H1 (cell line): ENCODE measurements around the gene RHBDF2. TPM values are rescaled to one million over a fixed set of nuclear protein-coding genes. Genes with fewer than 3 reads are reported as not detected.

ENCODE experiments used
- ATF2 ChIP-seq: IDR thresholded peaks from 2 replicates; pipeline ENCODE4 v1.6.1; 2012; ENCODE audit warnings: low read length, inconsistent platforms
- GTF2F1 ChIP-seq: IDR thresholded peaks from 2 replicates; pipeline ENCODE4 v1.6.1; 2012; ENCODE audit warnings: low read depth, low read length, improper control_type of control experiment, borderline replicate concordance
- SRF ChIP-seq: IDR thresholded peaks from 2 replicates; pipeline ENCODE4 v1.6.1; 2011; ENCODE audit warnings: mild to moderate bottlenecking, low read depth, low read length, moderate library complexity
- SUZ12 ChIP-seq: fragments of 200-600 bp; sonication (generic); IDR thresholded peaks from 2 replicates; pipeline ENCODE4 v1.6.1; 2012; ENCODE audit warnings: mild to moderate bottlenecking, inconsistent platforms, low read length, moderate library complexity, mixed read lengths
- polyA plus RNA-seq, 7 experiments: library from polyadenylated mRNA; depleted of rRNA in 3 of 7; stranded (reverse) in 5 of 7; unstranded in 2 of 7; fragments of >200 nt in 5 of 7; fragments of 200-250 nt in 2 of 7; gene quantifications; 1 replicate in 5 of 7; 2 replicates in 1 of 7; 4 replicates in 1 of 7; pipeline versions ENCODE4 v1.2.1 to v1.2.3, GENCODE V29; 2011 to 2013; ENCODE audit warnings: missing spikeins in 2 of 7, mixed read lengths in 2 of 7
- total RNA-seq: library from RNA; stranded (reverse); fragmentation: NEBNext Ultra II Directional; extraction: Animal tissue kit (Norgen Biotek cat#: 25700); gene quantifications from 2 replicates; pipeline ENCODE4 v1.2.1, GENCODE V29; 2021

Gene RHBDF2
- total and polyA plus RNA-seq, 2 of the 8 experiments (the other 6 are each of a cell fraction or from before 2014, with no cell fraction given), result 21.2 to 25.9 TPM

- no peak for TF ChIP-seq GTF2F1
- TF ChIP-seq SUZ12, result no peak
- no peak for TF ChIP-seq ATF2
- TF ChIP-seq SRF, result no peak
Observed at GRCh38 chr17:76438906-76439305, 62.3 kb downstream of the RHBDF2 start (continued).
